ENCODE data around the gene FBXO9.

FBXO9 gene

DNA sequence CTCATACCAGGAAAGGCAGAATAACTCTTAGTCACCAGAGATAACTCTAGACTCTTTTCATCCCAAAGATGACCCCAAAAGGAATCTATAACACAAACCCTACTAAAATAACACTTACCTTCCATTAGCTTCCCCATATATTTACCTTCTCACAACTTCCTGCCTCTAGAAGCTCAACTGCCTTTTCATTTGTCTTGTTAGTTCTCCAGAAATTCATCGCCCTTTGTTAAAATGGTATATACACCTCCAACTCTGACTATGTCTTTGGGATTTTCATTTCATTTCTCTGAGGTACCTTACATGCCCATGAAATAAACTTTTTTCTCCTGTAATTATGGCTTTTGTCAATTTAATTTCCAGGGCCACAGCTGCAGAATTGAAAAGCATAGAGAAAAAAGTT lies 49.9 kb downstream of the FBXO9 start:
- no peak overlapping the region for H3K4me2 ChIP-seq (ENCODE audit: low read depth, low read length, poor library complexity, severe bottlenecking)
- TF ChIP-seq, protein P1, sequence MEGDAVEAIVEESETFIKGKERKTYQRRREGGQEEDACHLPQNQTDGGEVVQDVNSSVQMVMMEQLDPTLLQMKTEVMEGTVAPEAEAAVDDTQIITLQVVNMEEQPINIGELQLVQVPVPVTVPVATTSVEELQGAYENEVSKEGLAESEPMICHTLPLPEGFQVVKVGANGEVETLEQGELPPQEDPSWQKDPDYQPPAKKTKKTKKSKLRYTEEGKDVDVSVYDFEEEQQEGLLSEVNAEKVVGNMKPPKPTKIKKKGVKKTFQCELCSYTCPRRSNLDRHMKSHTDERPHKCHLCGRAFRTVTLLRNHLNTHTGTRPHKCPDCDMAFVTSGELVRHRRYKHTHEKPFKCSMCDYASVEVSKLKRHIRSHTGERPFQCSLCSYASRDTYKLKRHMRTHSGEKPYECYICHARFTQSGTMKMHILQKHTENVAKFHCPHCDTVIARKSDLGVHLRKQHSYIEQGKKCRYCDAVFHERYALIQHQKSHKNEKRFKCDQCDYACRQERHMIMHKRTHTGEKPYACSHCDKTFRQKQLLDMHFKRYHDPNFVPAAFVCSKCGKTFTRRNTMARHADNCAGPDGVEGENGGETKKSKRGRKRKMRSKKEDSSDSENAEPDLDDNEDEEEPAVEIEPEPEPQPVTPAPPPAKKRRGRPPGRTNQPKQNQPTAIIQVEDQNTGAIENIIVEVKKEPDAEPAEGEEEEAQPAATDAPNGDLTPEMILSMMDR (IDR thresholded peaks at IDR 0.05; ENCODE audit: insufficient read depth, low read length, poor library complexity, severe bottlenecking) = no peak
- no peak for TF ChIP-seq EZH2phosphoT487 (conservative IDR thresholded peaks at IDR 0.05; ENCODE audit: low read length)
- no peak overlapping the region for H2AFZ ChIP-seq (ENCODE audit: low read depth, low read length, severe bottlenecking)
- H3K27me3 ChIP-seq (ENCODE audit: low read length) = no peaks in the 10 kb centered on the region
- H3K36me3 ChIP-seq (ENCODE audit: low read length) = no peaks in the 10 kb centered on the region
- H4K20me1 ChIP-seq (ENCODE audit: low read depth, low read length) = no peaks in the 10 kb centered on the region
- H3K79me2 ChIP-seq (ENCODE audit: insufficient read depth, low read length) = no peaks in the 10 kb centered on the region
- no peaks in the 10 kb centered on the region for H3K9me3 ChIP-seq (ENCODE audit: insufficient read depth, low read length)
- H3K27ac ChIP-seq (ENCODE audit: low read depth, low read length) = no peak overlapping the region
- no peaks in the 10 kb centered on the region for H3K9me2 ChIP-seq (replicated peaks; ENCODE audit: insufficient read depth, low read length)
- H3K4me3 ChIP-seq (ENCODE audit: insufficient read depth, low read length, poor library complexity, severe bottlenecking) = no peak overlapping the region
- no peaks in the 10 kb centered on the region for H3F3A ChIP-seq (ENCODE audit: insufficient read depth)
- no peak overlapping the region for H3K9ac ChIP-seq (ENCODE audit: low read length)

DNA sequence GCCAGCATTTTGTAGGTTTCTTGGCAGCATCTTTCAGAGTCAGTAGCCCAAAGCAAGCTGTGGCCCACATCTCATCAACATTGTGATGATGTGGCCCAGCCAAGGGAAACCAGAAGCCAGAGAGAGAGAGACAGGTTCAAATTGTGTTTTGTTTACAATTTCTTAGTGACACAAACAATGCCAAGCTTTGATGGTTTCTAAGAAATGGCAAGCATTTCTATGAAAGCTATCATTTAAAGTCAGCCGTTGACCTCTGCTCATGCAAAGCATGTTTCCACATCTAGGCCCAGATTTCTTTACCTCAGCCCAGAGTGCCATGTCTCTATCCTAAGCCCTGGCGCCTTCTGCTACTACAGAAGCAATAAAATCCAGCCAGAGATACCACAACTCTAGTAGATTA lies 50.5 kb downstream of the FBXO9 start:
- Histone ChIP-seq H2AFZ (ENCODE audit: low read depth, low read length, severe bottlenecking) (no peak overlapping the region), H3K79me2 (ENCODE audit: insufficient read depth, low read length) (no peaks in the 10 kb centered on the region), H3K27me3 (ENCODE audit: low read length) (no peaks in the 10 kb centered on the region), H3F3A (ENCODE audit: insufficient read depth) (no peaks in the 10 kb centered on the region), H3K27ac (ENCODE audit: low read depth, low read length) (no peak overlapping the region), H3K9ac (ENCODE audit: low read length) (no peak overlapping the region), H3K36me3 (ENCODE audit: low read length) (no peaks in the 10 kb centered on the region), H3K4me3 (ENCODE audit: insufficient read depth, low read length, poor library complexity, severe bottlenecking) (no peak overlapping the region), H4K20me1 (ENCODE audit: low read depth, low read length) (no peaks in the 10 kb centered on the region), H3K4me2 (ENCODE audit: low read depth, low read length, poor library complexity, severe bottlenecking) (no peak overlapping the region), H3K9me3 (ENCODE audit: insufficient read depth, low read length) (no peaks in the 10 kb centered on the region), H3K9me2 (replicated peaks; ENCODE audit: insufficient read depth, low read length) (no peaks in the 10 kb centered on the region)
- TF ChIP-seq EZH2phosphoT487 (conservative IDR thresholded peaks at IDR 0.05; ENCODE audit: low read length) = no peak
- TF ChIP-seq, protein P1 (IDR thresholded peaks at IDR 0.05; ENCODE audit: insufficient read depth, low read length, poor library complexity, severe bottlenecking) = no peak

DNA sequence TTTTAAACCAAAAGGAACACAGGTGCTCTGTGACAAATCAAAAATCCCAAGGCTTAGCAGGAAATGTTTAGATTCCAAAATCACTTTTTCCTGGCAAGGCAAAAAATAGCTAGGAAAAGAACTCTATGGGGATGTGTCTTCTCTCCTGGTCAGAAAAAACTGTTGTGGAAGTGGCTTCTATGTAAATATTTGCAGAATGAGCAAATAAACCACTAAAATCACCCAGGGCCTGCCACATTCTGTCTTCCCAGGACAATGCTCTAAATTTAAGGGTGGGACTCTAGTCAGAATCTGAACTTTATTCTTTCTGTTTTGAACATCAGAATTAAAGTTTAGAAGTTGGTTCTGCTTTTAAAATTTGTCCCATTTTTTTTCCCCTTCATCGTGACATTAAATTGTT lies 54.1 kb downstream of the FBXO9 start:
- Histone ChIP-seq H3K27ac (ENCODE audit: low read depth, low read length) (no peak overlapping the region), H3K9ac (ENCODE audit: low read length) (no peak overlapping the region)
- no peak for TF ChIP-seq EZH2phosphoT487 (conservative IDR thresholded peaks at IDR 0.05; ENCODE audit: low read length)
- TF ChIP-seq, protein P1 (IDR thresholded peaks at IDR 0.05; ENCODE audit: insufficient read depth, low read length, poor library complexity, severe bottlenecking) = no peak

More for the DNA sequence above, 54.1 kb downstream of the FBXO9 start:
- Histone ChIP-seq H2AFZ (ENCODE audit: low read depth, low read length, severe bottlenecking) (no peak overlapping the region), H3K79me2 (ENCODE audit: insufficient read depth, low read length) (no peaks in the 10 kb centered on the region), H3K4me2 (ENCODE audit: low read depth, low read length, poor library complexity, severe bottlenecking) (no peak overlapping the region), H3K36me3 (ENCODE audit: low read length) (no peaks in the 10 kb centered on the region), H3K4me3 (ENCODE audit: insufficient read depth, low read length, poor library complexity, severe bottlenecking) (no peak overlapping the region), H3K9me3 (ENCODE audit: insufficient read depth, low read length) (no peaks in the 10 kb centered on the region), H3K9me2 (replicated peaks; ENCODE audit: insufficient read depth, low read length) (no peaks in the 10 kb centered on the region), H3K27me3 (ENCODE audit: low read length) (no peaks in the 10 kb centered on the region), H3F3A (ENCODE audit: insufficient read depth) (no peaks in the 10 kb centered on the region), H4K20me1 (ENCODE audit: low read depth, low read length) (no peaks in the 10 kb centered on the region)
